ENCODE measurements around the gene SPRR2G.
"Not testable (repeated sequence)": the region's sequence is repeated elsewhere in the genome, so short reads cannot be mapped to it uniquely, and the experiment has no call there.

The SPRR2G gene

DNA sequence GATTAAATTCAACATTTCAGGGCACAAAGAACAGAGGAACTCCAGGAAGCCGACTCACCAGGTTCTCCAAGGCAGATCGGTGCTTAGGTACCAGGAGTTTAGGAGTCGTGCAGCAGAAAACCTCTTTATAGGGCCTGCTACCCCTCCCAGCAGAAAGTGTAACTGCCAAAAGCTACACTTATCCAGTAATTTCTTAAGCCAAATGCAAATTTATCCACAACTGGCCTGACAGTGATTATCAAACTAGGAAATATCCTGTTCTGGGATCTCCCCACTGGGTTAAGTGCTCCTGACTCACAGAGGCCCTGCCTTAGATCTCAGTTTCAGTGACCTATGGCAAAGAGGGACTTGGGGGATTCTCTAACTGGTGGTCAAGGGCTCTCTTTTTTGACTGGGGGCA, 37.3 kb downstream of the SPRR2G start, which contains the start of gene SPRR2F:
TSS of gene SPRR2F (minus strand) at position 101 of the 400 bp plus-strand sequence. CDS start 783 bp downstream, outside the sequence.
- no peak for DNase-seq

GRCh38 chr1:153112454-153112853, 38.2 kb downstream of the SPRR2G start:
- DNase-seq = not testable (repeated sequence)

GRCh38 chr1:153100245-153100644, 50.4 kb downstream of the SPRR2G start:
- DNase-seq = no peak

Data from T-helper 2 cell (primary cell).